GM21717 (cell line): ENCODE data around the gene CRYBB1.

Experiments used
- ATAC-seq: cut with Tn5 transposase; IDR thresholded peaks from one replicate; pipeline ENCODE4 v1.9.1; 2021; ENCODE audit warnings: mild to moderate bottlenecking, moderate library complexity; ENCODE audit not compliant: unreplicated experiment

The CRYBB1 gene

DNA sequence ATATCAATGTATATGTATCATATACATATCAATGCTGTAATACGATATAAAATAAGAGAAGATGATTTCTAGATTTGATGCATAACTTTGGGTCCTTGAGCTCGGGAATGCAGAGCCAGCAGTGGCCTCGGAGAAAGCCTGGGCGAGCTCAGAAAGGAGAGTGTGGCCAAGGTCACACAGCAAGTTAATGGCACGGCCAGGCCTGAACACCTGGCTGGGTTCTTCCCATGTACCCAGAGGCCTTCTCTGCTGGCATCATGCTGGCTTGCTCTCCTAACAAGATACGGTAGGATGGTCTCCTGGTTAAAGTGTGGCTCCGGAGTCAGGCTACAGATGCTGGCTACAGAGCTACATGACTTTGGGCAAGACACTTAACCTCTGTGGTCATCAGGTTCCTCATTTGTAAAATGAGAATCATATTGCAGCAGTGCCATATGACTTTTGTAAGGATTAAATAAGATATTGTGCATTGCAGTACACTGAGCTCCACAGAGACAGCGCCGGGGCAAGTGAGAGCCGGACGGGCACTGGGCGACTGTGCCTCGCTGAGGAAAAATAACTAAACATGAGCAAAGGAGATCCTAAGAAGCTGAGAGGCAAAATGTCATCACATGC, 57.8 kb downstream of the CRYBB1 start:
- no peak for ATAC-seq

DNA sequence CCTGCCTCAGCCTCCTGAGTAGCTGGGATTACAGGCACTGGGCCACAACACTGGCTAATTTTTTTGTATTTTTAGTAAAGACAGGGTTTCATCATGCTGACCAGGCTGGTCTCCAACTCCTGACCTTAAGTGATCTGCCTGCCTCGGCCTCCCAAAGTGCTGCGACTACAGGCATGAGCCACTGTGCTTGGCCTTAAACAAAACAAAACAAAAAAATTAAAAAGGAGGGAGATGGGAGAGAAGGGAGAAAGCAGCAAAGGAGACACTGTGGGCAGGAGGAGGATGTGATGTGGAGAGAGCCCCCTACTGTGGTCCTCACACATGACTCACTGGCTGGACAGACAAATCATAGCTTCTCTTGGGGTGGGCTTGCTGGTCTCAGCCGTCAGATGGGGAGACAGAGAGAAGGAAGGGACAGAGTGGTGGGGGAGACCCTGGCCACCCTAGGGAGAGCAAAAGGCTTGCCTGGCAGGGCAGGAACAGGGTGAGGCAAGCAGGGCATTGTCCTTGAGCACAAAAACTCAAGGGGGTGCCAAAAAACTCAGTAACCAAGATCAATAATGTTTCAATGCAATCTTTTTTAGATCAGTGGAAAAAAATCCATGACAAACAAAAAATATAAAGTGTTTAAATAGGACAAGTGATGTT, 59.5 kb downstream of the CRYBB1 start:
- ATAC-seq, result no peak

DNA sequence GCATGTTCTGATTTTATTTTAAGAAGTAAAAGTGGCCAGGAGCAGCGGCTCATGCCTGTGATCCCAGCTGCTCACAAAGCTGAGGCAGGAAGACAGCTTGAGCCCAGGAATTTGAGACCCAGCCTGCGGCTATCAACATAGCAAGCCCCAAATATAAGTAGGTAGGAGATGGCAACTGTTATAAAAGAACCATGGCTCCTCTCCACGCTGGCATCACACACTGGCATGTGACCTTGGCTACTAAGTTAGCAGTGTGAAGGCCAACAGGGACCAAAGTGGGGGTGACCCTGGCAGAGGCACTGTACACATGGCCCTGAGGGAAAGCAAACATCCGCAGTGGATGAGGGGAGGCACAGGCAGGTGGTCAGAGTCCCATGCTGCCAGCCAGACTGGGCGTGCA, 60.9 kb downstream of the CRYBB1 start:
- ATAC-seq, result no peak

DNA sequence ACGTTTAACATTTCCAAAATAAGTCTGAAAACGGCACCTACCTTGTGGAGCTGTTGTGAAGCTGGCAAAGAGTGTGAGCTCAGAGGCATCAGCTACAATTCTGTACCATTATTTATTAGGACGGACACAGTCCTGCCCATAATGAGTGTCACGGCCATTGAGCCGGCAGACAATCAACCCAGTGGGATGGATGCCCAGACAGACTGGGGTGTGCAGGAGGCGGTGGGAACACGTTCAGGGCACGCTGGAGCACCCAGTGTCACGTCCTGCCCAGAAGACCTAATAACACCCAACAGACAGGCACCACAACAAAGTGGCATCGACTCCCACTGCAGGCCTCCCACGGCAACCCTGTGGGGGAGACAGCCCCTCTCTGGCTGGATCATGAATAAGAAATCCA, 62.3 kb downstream of the CRYBB1 start:
- no peak for ATAC-seq

DNA sequence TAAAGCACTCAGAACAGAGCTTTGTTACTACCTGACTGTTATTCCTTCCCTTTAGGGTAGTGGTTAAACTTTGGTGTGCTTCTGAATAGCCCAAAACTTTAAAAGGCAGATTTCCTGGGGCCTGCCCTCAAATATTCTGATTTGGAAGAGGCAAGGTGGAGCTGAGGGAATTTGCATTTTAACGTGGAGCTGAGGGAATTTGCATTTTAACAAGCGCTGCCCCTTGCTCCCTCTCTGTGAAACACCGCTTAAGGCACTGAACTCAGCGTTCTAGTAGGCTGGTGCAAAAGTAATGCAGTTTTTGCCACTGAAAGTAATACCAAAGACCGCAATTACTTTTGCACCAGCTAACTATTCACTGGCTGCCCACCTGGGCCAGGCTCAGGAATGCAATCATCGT, 62.9 kb downstream of the CRYBB1 start:
- no peak for ATAC-seq

DNA sequence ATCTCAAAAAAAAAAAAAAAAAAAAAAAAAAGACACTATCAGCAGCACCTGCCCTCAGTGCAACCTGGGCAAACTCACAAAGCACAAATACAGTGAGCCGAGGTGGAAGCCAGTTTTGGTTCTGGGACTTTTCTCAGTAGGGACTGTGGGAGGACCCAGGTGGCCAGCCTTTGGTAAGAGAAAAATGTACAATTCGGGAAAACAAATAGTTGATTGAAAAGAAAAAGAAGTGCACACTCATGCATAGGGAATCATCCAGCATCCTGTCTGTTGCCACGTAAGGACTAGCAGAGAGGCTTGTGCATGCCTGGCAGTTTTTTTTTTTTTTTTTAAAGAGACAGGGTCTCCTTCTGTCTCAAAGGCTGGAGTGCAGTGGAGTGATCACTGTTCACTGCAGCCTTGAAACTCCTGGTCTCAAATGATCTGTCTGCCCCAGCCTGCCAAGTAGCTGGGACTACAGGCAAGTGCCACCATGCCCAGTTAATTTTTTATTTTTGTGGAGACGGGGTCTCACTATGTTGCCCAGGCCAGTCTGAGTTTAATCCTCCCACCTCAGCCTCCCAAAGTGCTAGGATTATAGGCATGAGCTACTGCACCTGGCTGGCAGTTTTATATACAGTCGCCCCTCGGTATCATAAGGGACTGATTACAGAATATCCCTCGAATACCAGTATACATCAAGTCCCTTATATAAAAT, 64.6 kb downstream of the CRYBB1 start:
- no peak for ATAC-seq

DNA sequence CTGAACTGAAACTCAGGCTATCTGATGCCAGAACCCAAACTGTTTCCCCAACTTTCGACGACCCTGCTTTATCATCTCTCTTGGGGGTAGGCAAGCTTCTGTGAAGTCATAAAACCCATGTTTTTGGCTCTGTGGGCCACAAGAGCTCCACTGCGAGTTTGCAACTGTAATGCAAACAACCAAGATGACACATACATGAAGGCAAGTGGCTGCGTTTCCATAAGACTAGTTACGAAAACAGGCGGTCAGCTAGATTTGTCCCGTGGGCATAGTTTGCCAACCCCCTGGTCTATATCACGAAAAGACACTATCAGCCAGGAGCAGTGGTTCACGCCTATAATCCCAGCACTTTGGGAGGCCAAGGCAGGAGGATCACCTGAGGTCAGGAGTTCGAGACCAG, 65.4 kb downstream of the CRYBB1 start:
- ATAC-seq, result no peak

DNA sequence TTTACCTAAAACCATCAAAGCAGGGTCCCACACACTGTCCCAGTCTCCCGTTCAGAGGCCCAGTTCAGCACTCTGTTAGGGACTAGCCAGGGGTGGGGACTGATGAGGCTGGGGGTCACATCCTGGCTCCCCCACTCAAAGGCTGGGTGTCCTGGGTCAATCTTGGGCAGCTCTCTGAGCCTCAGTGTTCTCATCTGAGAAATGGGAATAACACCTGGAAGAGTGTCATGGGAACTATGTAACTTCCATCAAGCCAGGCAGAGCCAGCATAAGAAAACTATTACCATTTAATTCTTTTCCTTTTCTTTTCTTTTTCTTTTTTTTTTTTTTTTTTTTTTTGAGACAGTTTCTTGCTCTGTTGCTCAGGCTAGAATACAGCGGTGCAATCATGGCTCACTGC, 66.3 kb downstream of the CRYBB1 start:
- ATAC-seq, result no peak

DNA sequence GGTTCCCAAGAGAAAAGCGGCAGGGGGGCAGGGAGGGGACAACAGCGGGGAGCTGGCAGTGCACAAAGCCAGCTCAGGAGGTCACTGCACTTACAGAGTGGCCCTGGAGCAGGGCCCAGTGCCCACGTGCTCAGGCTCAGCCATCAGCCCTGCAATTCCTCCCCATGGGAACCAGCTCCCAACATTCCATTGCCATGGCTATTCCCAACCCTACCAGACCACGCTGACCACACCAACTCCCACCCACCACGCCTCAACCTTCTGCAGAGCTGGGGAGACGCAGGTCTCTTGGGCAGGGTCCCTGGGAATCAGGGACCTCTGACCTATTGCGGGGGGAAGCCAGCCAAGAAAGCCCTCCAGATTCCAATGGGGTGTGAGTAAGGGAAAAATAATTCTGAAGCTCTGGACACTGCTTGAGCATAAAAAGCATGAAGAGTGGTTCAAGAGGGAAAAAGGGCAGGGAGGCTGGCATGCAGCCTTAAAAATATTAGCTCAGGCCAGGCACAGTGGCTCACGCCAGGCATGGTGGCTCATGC, 67.3 kb downstream of the CRYBB1 start:
- ATAC-seq, result no peak

DNA sequence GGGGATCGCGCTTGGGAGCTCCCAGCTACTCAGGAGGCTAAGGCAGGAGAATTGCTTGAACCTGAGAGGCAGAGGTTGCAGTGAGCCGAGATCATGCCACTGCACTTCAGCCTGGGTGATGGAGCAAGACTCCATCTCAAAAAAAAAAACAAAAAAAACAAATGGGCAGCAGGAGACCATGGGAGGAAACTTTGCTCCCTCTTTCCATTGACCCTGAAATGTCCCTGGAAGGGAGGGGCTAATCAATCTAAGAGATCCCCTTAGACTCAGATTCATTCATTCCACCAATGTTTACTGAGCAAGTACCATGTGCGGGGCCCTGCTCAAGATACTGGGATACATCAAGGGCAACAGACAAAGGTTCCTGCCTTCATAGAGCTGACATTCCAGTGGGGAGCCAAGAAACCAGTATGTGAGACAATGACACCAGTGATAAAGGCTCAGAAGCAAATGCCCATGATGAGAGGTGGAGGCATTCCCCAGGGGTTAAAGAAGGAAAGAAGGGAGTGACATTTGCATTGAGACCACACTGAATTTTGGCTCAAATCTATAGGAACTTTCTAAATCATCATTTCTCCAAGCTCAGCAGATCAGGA, 67.8 kb downstream of the CRYBB1 start:
- ATAC-seq, result no peak
